ENCODE data around the gene PCGF3. TPM values are rescaled to one million over a fixed set of nuclear protein-coding genes. Genes with fewer than 3 reads are reported as not detected.

The PCGF3 gene
- polyA plus RNA-seq, 4 donors, result 27.3 to 71.6 (median 55.3) TPM

DNA sequence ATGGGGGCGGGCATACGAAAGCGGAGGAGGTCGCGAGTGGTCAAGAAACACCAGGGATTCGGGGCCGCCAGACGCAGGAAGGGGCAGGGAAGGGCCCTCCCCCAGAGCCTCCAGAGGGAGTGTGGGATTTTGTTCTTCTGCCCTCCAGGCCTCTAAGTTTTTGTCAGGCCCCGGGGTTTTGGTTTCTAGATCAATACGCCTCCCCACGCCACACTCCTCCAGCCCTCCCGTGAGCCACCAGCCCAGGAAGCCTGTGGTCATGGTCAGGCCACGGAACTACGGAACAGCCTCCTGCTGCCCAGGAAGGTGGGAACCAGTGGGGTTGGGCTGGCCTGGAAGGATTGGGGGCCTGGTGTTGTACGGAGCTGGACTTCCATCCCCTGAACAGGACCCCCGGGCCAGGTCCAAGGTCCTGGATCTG is 81.9 kb downstream of the PCGF3 start:
- FAIRE-seq (no peak), DNase-seq (no peak)
- WGBS, 3 donors, result 59 to 70% (median 64%) methylated on average over 16 of the region's 16 CpGs
- Histone ChIP-seq H3K36me3 (ENCODE audit: control insufficient read depth in 3 of 3, insufficient read depth in 2 of 3, low read depth in 1 of 3, low read length in 3 of 3) (no peaks in the 10 kb centered on the region), H3K27me3 (ENCODE audit: control insufficient read depth in 3 of 3, insufficient read depth in 3 of 3, low read length in 3 of 3) (peaks cover 0 to 60% (median 10%) of the 10 kb centered on the region in 3 donors), H3K4me1 (ENCODE audit: control insufficient read depth in 3 of 3, insufficient read depth in 2 of 3, low read depth in 1 of 3, low read length in 2 of 3) (peaks cover under 1 to 38% (median 3%) of the 10 kb centered on the region in 3 donors), H3K9me3 (ENCODE audit: control insufficient read depth in 2 of 2, insufficient read depth in 1 of 2, low read depth in 1 of 2, low read length in 1 of 2) (no peaks in the 10 kb centered on the region), H3K4me3 (ENCODE audit: low read depth in 1 of 3, low read length in 3 of 3) (no peak overlapping the region), H3K27ac (ENCODE audit: low read depth in 1 of 3, low read length in 2 of 3) (no peak overlapping the region)

GRCh38 chr4:788006-788635 is 82.5 kb downstream of the PCGF3 start:
- no peak for FAIRE-seq

DNA sequence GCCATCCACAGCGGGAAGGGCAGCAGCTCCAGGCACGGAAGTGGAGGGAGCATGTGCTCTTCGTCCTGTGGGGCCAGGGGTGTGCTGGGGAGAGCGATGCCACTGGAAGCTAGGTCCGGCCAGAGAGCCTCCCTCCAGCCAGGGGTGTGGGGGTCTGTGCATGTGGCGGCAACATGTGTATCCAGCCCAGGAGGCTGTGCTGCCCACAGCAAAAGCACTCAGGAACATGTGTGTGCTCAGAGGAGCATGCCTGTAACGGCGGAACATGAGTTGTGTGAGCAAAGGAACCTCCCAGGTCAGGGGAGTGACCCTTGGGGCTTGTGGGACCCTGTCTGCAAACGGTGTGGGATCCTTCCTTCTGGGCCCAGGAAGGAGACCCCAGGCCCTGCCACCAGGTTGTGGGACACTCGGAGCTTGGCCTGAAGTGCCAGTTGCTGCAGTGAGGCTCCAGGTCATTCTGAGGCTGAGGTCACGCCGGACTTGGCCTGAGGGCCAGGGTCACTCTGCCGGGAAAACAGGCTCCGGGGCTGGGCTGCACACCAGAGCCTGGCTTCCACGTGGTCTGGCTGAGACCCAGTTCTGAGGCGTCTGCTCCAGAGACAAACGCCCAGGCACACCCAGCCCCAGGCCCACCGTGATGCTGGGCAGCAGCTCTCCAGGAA is 83.1 kb downstream of the PCGF3 start:
- DNase-seq, result no peak
- WGBS, 3 donors, result 55 to 67% (median 63%) methylated on average over 18 of the region's 18 CpGs
- Histone ChIP-seq H3K27me3 (ENCODE audit: control insufficient read depth in 3 of 3, insufficient read depth in 3 of 3, low read length in 3 of 3) (peaks cover 6 to 71% (median 12%) of the 10 kb centered on the region in 3 donors), H3K4me1 (ENCODE audit: control insufficient read depth in 3 of 3, insufficient read depth in 2 of 3, low read depth in 1 of 3, low read length in 2 of 3) (peaks cover 3 to 38% (median 3%) of the 10 kb centered on the region in 3 donors), H3K27ac (ENCODE audit: low read depth in 1 of 3, low read length in 2 of 3) (no peak overlapping the region), H3K9me3 (ENCODE audit: control insufficient read depth in 2 of 2, insufficient read depth in 1 of 2, low read depth in 1 of 2, low read length in 1 of 2) (no peaks in the 10 kb centered on the region), H3K36me3 (ENCODE audit: control insufficient read depth in 3 of 3, insufficient read depth in 2 of 3, low read depth in 1 of 3, low read length in 3 of 3) (no peaks in the 10 kb centered on the region), H3K4me3 (ENCODE audit: low read depth in 1 of 3, low read length in 3 of 3) (no peak overlapping the region)
- no peak for FAIRE-seq

More at GRCh38 chr4:788006-788635, 82.5 kb downstream of the PCGF3 start:
- Histone ChIP-seq H3K36me3 (ENCODE audit: control insufficient read depth in 3 of 3, insufficient read depth in 2 of 3, low read depth in 1 of 3, low read length in 3 of 3) (no peaks in the 10 kb centered on the region), H3K4me3 (ENCODE audit: low read depth in 1 of 3, low read length in 3 of 3) (no peak overlapping the region), H3K27me3 (ENCODE audit: control insufficient read depth in 3 of 3, insufficient read depth in 3 of 3, low read length in 3 of 3) (peaks cover 2 to 65% (median 12%) of the 10 kb centered on the region in 3 donors), H3K27ac (ENCODE audit: low read depth in 1 of 3, low read length in 2 of 3) (no peak overlapping the region), H3K9me3 (ENCODE audit: control insufficient read depth in 2 of 2, insufficient read depth in 1 of 2, low read depth in 1 of 2, low read length in 1 of 2) (no peaks in the 10 kb centered on the region), H3K4me1 (ENCODE audit: control insufficient read depth in 3 of 3, insufficient read depth in 2 of 3, low read depth in 1 of 3, low read length in 2 of 3) (peaks cover 3 to 38% (median 3%) of the 10 kb centered on the region in 3 donors)
- no peak for DNase-seq
- 71 to 86% (median 81%) methylated on average over 19 of the region's 19 CpGs for WGBS, 3 donors

GRCh38 chr4:789571-790465 is 84.2 kb downstream of the PCGF3 start:
- DNase-seq, result peak; percentile 35 to 57
- Histone ChIP-seq H3K9me3 (ENCODE audit: control insufficient read depth in 2 of 2, insufficient read depth in 1 of 2, low read depth in 1 of 2, low read length in 1 of 2) (no peaks in the 10 kb centered on the region), H3K4me3 (ENCODE audit: low read depth in 1 of 3, low read length in 3 of 3) (no peak overlapping the region), H3K27me3 (ENCODE audit: control insufficient read depth in 3 of 3, insufficient read depth in 3 of 3, low read length in 3 of 3) (peaks cover 6 to 71% (median 19%) of the 10 kb centered on the region in 3 donors), H3K36me3 (ENCODE audit: control insufficient read depth in 3 of 3, insufficient read depth in 2 of 3, low read depth in 1 of 3, low read length in 3 of 3) (no peaks in the 10 kb centered on the region), H3K27ac (ENCODE audit: low read depth in 1 of 3, low read length in 2 of 3) (no peak overlapping the region), H3K4me1 (ENCODE audit: control insufficient read depth in 3 of 3, insufficient read depth in 2 of 3, low read depth in 1 of 3, low read length in 2 of 3) (peaks cover 3 to 38% (median 3%) of the 10 kb centered on the region in 3 donors)
- no peak for FAIRE-seq
- 14 to 61% (median 39%) methylated on average over 19 to 27 of the region's 27 CpGs for WGBS, 3 donors

GRCh38 chr4:790466-790820 is 84.8 kb downstream of the PCGF3 start:
- H3K9me3 ChIP-seq (ENCODE audit: control insufficient read depth in 2 of 2, insufficient read depth in 1 of 2, low read depth in 1 of 2, low read length in 1 of 2), result no peaks in the 10 kb centered on the region
- H3K36me3 ChIP-seq (ENCODE audit: control insufficient read depth in 3 of 3, insufficient read depth in 2 of 3, low read depth in 1 of 3, low read length in 3 of 3), result no peaks in the 10 kb centered on the region
- no peak for DNase-seq
- no peak for FAIRE-seq
- 40 to 62% (median 50%) methylated on average over 7 to 8 of the region's 8 CpGs for WGBS, 3 donors
- H3K4me1 ChIP-seq (ENCODE audit: control insufficient read depth in 3 of 3, insufficient read depth in 2 of 3, low read depth in 1 of 3, low read length in 2 of 3), result peaks cover 2 to 37% (median 3%) of the 10 kb centered on the region in 3 donors
- H3K4me3 ChIP-seq (ENCODE audit: low read depth in 1 of 3, low read length in 3 of 3), result no peak overlapping the region
- H3K27me3 ChIP-seq (ENCODE audit: control insufficient read depth in 3 of 3, insufficient read depth in 3 of 3, low read length in 3 of 3), result peaks cover 6 to 70% (median 18%) of the 10 kb centered on the region in 3 donors
- H3K27ac ChIP-seq (ENCODE audit: low read depth in 1 of 3, low read length in 2 of 3), result no peak overlapping the region

- no peaks in the 10 kb centered on the region for H3K9me3 ChIP-seq (ENCODE audit: control insufficient read depth in 2 of 2, insufficient read depth in 1 of 2, low read depth in 1 of 2, low read length in 1 of 2)
- H3K27ac ChIP-seq (ENCODE audit: low read depth in 1 of 3, low read length in 2 of 3), result no peak overlapping the region
- no peaks in the 10 kb centered on the region for H3K36me3 ChIP-seq (ENCODE audit: control insufficient read depth in 3 of 3, insufficient read depth in 2 of 3, low read depth in 1 of 3, low read length in 3 of 3)
- FAIRE-seq (no peak), DNase-seq (no peak)
- WGBS, 3 donors, result 43 to 65% (median 61%) methylated on average over 26 to 29 of the region's 29 CpGs
- H3K4me3 ChIP-seq (ENCODE audit: low read depth in 1 of 3, low read length in 3 of 3), result no peak overlapping the region
- H3K27me3 ChIP-seq (ENCODE audit: control insufficient read depth in 3 of 3, insufficient read depth in 3 of 3, low read length in 3 of 3), result peaks cover 6 to 70% (median 19%) of the 10 kb centered on the region in 3 donors
- H3K4me1 ChIP-seq (ENCODE audit: control insufficient read depth in 3 of 3, insufficient read depth in 2 of 3, low read depth in 1 of 3, low read length in 2 of 3), result peaks cover 2 to 34% (median 3%) of the 10 kb centered on the region in 3 donors
These were observed 85.7 kb downstream of the PCGF3 start for GRCh38 chr4:791252-791897.

- DNase-seq (peak in 1 of 2 donors; percentile 47), FAIRE-seq (no peak)
- H3K27ac ChIP-seq (ENCODE audit: low read depth in 1 of 3, low read length in 2 of 3), result no peak overlapping the region
- H3K9me3 ChIP-seq (ENCODE audit: control insufficient read depth in 2 of 2, insufficient read depth in 1 of 2, low read depth in 1 of 2, low read length in 1 of 2), result no peaks in the 10 kb centered on the region
- 11 to 16% (median 13%) methylated on average over 29 to 50 of the region's 50 CpGs for WGBS, 3 donors
- H3K4me3 ChIP-seq (ENCODE audit: low read depth in 1 of 3, low read length in 3 of 3), result no peak overlapping the region
- peaks cover 6 to 70% (median 17%) of the 10 kb centered on the region in 3 donors for H3K27me3 ChIP-seq (ENCODE audit: control insufficient read depth in 3 of 3, insufficient read depth in 3 of 3, low read length in 3 of 3)
- no peaks in the 10 kb centered on the region for H3K36me3 ChIP-seq (ENCODE audit: control insufficient read depth in 3 of 3, insufficient read depth in 2 of 3, low read depth in 1 of 3, low read length in 3 of 3)
- peaks cover 2 to 32% (median 3%) of the 10 kb centered on the region in 3 donors for H3K4me1 ChIP-seq (ENCODE audit: control insufficient read depth in 3 of 3, insufficient read depth in 2 of 3, low read depth in 1 of 3, low read length in 2 of 3)
These were observed 86.4 kb downstream of the PCGF3 start for GRCh38 chr4:791898-792625.

All from small intestine (tissue), 7 donors.